Measurements from ENCODE around the gene ELP1.

The ELP1 gene

DNA sequence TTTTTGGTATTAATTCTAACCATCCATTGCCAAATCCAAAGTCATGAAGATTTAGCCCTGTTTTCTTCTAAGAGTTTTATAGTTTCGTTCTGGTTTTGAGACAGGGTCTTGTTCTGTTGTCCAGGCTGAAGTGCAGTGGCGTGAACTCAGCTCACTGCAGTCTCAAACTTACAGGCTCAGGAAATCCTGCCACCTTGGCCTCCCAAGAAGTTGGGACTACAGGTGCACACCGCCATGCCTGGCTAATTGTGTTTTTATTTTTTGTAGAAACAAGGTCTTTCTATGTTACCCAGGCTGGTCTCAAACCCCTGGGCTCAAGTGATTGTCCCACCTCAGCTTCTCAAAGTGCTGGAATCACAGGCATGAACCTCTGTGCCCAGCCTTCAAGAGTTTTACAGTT is 50.8 kb downstream of the ELP1 start:
- no peak for DNase-seq (ENCODE audit: low read depth in 2 of 2)

GRCh38 chr9:108882052-108882888 is 51.7 kb downstream of the ELP1 start:
- no peak for DNase-seq (ENCODE audit: low read depth in 2 of 2)

DNA sequence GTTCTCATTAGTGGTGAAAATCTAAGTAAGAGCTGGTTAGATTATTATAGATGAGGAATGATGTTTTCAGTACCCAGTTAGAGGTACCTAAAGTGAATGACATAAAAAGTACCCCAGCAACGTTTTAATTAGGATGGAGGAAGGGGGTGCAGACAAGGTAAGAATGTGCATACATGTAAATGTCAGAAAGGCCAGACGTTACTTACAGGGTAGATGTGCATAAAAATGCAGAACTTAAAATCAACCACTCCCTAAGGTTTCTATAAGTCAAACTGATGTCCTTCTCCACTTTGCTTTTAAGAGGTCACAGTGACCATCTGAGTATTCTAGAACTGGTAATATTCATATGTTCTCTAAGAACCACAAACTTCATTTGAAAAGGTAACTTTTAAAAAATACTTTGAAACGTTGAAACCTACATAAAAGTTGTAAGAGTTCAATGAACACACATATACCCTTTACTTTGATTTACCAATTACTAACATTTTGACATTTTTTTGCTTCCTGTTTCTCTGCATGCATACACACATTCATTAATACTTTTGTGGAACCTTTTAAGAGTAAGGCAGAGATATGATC is 53.1 kb downstream of the ELP1 start:
- no peak for DNase-seq (ENCODE audit: low read depth in 2 of 2)

GRCh38 chr9:108877524-108877923 is 56.4 kb downstream of the ELP1 start:
- DNase-seq (ENCODE audit: low read depth in 2 of 2), result no peak

GRCh38 chr9:108876425-108876824 is 57.5 kb downstream of the ELP1 start:
- no peak for DNase-seq (ENCODE audit: low read depth in 2 of 2)

DNA sequence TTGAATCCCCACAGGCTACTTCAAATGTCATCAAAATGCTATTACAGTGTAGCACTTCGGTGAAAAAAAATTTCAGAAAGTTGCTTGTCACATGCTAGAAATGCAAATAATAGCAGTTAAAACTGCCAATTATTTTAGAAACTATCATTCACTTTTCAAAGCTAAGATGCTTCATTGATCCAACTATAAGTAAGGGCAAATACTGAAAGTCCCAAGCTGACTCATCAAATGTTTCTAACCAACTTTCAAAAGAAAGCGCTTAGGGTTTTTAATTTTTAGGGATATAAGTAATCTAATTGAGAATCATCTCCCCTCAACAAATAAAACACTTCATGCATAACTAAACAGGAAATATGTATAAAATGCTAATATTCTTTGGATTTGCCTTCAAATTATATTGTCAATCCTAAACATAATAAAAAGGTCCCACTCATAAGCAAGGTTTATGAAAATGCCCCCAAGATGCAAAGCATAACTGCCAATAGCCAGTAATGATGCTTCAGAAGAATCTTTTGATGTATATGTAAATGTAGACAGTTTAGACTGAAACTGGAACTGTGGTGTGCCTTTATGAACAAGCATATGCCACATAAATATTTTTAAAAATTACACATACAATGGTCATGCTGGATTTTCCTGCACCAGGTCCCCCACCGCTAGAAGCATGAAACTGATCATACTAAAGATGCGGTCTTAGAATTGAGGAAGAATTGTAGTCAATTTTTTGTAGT is 59.7 kb downstream of the ELP1 start:
- no peak for DNase-seq (ENCODE audit: low read depth in 2 of 2)

- no peak for DNase-seq (ENCODE audit: low read depth in 2 of 2)
Measured at GRCh38 chr9:108869092-108869725, 64.7 kb downstream of the ELP1 start.

GRCh38 chr9:108867829-108868228 is 66.1 kb downstream of the ELP1 start:
- no peak for DNase-seq (ENCODE audit: low read depth in 2 of 2)

- no peak for DNase-seq (ENCODE audit: low read depth in 2 of 2)
Measured at GRCh38 chr9:108867116-108867515, 66.8 kb downstream of the ELP1 start.

DNA sequence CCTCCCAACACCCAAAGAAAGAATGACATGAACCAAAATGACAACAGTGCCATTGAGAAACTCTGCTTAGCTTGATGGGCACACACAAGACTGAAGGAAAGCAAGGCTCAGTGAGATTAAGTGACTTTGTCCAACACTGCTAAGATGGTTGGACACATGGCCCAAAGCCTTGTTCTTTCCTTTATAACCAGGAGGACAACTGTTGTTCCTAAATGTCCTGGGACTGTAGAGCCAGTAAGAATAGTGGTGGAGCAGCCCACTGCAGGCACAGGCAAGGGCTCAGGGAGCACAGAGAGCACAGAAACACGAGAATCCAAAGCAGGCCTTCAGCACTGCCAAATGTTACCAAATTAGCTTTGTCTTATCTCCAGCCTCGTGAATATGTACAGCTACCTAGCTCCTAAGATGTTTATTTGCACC is 67.9 kb downstream of the ELP1 start:
- DNase-seq (ENCODE audit: low read depth in 2 of 2), result no peak

GRCh38 chr9:108865037-108865436 is 68.9 kb downstream of the ELP1 start:
- DNase-seq (ENCODE audit: low read depth in 2 of 2), result no peak

- DNase-seq (ENCODE audit: low read depth in 2 of 2), result no peak
Measured at GRCh38 chr9:108864446-108864845, 69.5 kb downstream of the ELP1 start.

- no peak for DNase-seq (ENCODE audit: low read depth in 2 of 2)
Measured at GRCh38 chr9:108863891-108864290, 70.0 kb downstream of the ELP1 start.

DNA sequence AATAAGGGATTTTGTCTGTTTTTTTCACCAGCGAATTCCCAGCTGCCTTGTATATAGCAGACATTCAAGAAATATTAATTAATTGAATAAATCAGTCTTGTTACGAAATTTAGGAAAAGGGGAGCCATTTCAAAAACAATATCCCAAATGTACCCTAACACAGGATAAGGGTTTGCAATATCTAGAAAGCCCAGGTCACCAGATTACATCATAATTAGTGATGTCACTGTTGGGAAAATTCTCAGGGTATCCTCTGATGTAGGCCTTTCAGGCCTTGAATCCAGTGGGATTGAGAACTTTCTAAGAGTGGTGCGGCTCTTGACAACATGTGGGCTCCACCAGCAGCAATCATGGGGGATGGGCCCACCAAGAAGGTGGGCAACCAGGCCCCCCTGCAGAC is 71.9 kb downstream of the ELP1 start, which contains the start of gene ACTL7A:
TSS of gene ACTL7A (plus strand) at position 270 of the 400 bp plus-strand sequence. CDS start at position 327, 57 bp downstream.
- no peak for DNase-seq (ENCODE audit: low read depth in 2 of 2)

DNA sequence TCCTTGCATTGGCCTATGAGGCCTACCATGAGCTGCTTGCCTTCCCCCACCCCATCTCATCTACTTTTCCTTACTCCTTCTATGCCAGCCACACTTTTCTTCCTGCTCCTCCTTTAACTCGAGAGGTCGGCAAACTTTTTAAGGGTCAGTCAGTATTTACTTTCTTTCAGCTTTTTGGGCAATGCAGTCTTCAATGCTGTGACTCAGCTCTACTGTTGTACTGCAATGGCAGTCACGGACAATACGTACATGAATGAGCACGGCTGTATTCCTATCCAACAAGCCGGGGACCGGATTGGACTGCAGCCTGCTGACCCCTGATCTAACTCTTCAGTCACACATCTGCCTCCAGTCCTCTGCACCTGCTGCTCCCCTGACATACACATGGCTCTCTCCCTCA is 72.5 kb downstream of the ELP1 start:
- no peak for DNase-seq (ENCODE audit: low read depth in 2 of 2)

DNA sequence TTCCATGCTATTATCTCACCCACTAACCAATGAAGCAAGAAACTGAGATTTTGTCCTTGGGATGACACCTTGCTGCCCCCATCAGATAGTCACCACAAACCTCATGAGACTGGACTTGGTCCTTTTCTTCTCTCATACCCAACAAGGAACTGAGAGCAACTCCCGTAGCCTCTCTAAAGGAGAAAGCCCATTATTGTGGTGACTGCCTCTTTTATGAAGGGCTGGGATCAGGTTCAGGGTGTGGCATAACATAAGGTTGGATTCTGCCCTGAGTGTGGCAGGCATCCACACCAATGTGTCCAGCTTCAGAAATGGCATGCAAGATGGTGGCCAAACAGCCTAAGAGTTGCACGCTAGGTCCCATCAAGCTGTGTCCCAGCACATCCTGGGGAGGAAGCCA is 73.2 kb downstream of the ELP1 start:
- no peak for DNase-seq (ENCODE audit: low read depth in 2 of 2)

GRCh38 chr9:108860354-108860753 is 73.6 kb downstream of the ELP1 start:
- no peak for DNase-seq (ENCODE audit: low read depth in 2 of 2)

- no peak for DNase-seq (ENCODE audit: low read depth in 2 of 2)
Measured at GRCh38 chr9:108859459-108860114, 74.3 kb downstream of the ELP1 start.

GRCh38 chr9:108857572-108857971 is 76.4 kb downstream of the ELP1 start:
- DNase-seq (ENCODE audit: low read depth in 2 of 2), result no peak

GRCh38 chr9:108855888-108856287 is 78.0 kb downstream of the ELP1 start, which contains the start of gene ACTL7B:
Gene ACTL7B (minus strand): TSS chr9:108855986. CDS start chr9:108855930, 56 bp downstream.
- DNase-seq (ENCODE audit: low read depth in 2 of 2), result no peak

- no peak for DNase-seq (ENCODE audit: low read depth in 2 of 2)
Measured at GRCh38 chr9:108855529-108855886, 78.4 kb downstream of the ELP1 start.
